SU-DHL-6 (cell line): ENCODE results near the gene ALPI.

Experiments used
- H2AFZ ChIP-seq: fragments of 200-600 bp; sonication (generic); 2 replicates; pipeline ENCODE4 v1.6.1; 2014; ENCODE audit warnings: low read depth, mild to moderate bottlenecking, moderate library complexity, mixed read lengths, antibody characterized with exemption, low read length; ENCODE audit not compliant: severe bottlenecking
- H3F3A ChIP-seq: fragments of 200-600 bp; shearing (Covaris generic); 2 replicates; pipeline ENCODE4 v1.6.0; 2016; ENCODE audit warnings: antibody characterized with exemption, mild to moderate bottlenecking; ENCODE audit not compliant: insufficient read depth
- H3K27ac ChIP-seq: fragments of 200-600 bp; sonication (generic); 2 replicates; pipeline ENCODE4 v1.5.1; 2016; ENCODE audit warnings: low read depth, mild to moderate bottlenecking, low read length, moderate library complexity, mixed read lengths
- H3K27me3 ChIP-seq: fragments of 200-600 bp; sonication (generic), shearing (Covaris generic); 2 replicates; pipeline ENCODE4 v1.6.0; 2014; ENCODE audit warnings: mild to moderate bottlenecking, low read length
- H3K36me3 ChIP-seq: fragments of 200-600 bp; sonication (generic); 2 replicates; pipeline ENCODE4 v1.6.1; 2014; ENCODE audit warnings: mild to moderate bottlenecking, low read length, mixed read lengths
- H3K4me2 ChIP-seq: fragments of 300-600, 200-600 bp; shearing (Covaris generic), sonication (generic); 2 replicates; pipeline ENCODE4 v1.6.0; 2014; ENCODE audit warnings: low read length, low read depth, mild to moderate bottlenecking; ENCODE audit not compliant: poor library complexity, severe bottlenecking
- H3K4me3 ChIP-seq: fragments of 200-600 bp; sonication (generic); 2 replicates; pipeline ENCODE4 v1.5.1; 2014; ENCODE audit warnings: antibody characterized with exemption, low read length, mild to moderate bottlenecking, mixed read lengths; ENCODE audit not compliant: insufficient read depth, poor library complexity, severe bottlenecking
- H3K79me2 ChIP-seq: fragments of 200-600 bp; sonication (generic); 2 replicates; pipeline ENCODE4 v1.6.1; 2014; ENCODE audit warnings: mild to moderate bottlenecking, low read length, moderate library complexity; ENCODE audit not compliant: insufficient read depth
- H3K9ac ChIP-seq: fragments of 200-600 bp; sonication (generic); 2 replicates; pipeline ENCODE4 v1.7.0; 2014; ENCODE audit warnings: mild to moderate bottlenecking, low read length
- H3K9me2 ChIP-seq: fragments of 200-600 bp; sonication (generic); replicated peaks from 2 replicates; pipeline ENCODE4 v1.6.1; 2014; ENCODE audit warnings: low read length; ENCODE audit not compliant: insufficient read depth
- H3K9me3 ChIP-seq: fragments of 200-600 bp; sonication (generic); 2 replicates; pipeline ENCODE4 v1.6.1; 2014; ENCODE audit warnings: low read length, mixed read lengths; ENCODE audit not compliant: insufficient read depth
- H4K20me1 ChIP-seq: fragments of 200-600 bp; sonication (generic); 2 replicates; pipeline ENCODE4 v1.6.1; 2014; ENCODE audit warnings: low read depth, mild to moderate bottlenecking, antibody characterized with exemption, low read length, moderate library complexity, mixed read lengths
- CTCF ChIP-seq: fragments of 200-600 bp; sonication (generic); IDR thresholded peaks from one replicate; pipeline ENCODE4 v1.5.1; 2017; ENCODE audit warnings: antibody characterized with exemption, mild to moderate bottlenecking, low read length, moderate library complexity; ENCODE audit not compliant: insufficient read depth, poor library complexity, severe bottlenecking
- EZH2phosphoT487 ChIP-seq: fragments of 200-600 bp; sonication (generic), shearing (Covaris generic); conservative IDR thresholded peaks from 2 replicates; pipeline ENCODE4 v1.6.1; 2018; ENCODE audit warnings: mild to moderate bottlenecking, antibody characterized with exemption, low read length, moderate library complexity, mixed read lengths

The ALPI gene

GRCh38 chr2:232483923-232484627 is 28.1 kb downstream of the ALPI start:
- Histone ChIP-seq H3K9ac (no peak overlapping the region), H3K27ac (no peak overlapping the region), H3K4me2 (no peak overlapping the region), H3K9me3 (no peaks in the 10 kb centered on the region), H3F3A (no peaks in the 10 kb centered on the region), H3K36me3 (no peaks in the 10 kb centered on the region), H4K20me1 (no peaks in the 10 kb centered on the region), H3K27me3 (no peaks in the 10 kb centered on the region), H3K79me2 (no peaks in the 10 kb centered on the region), H3K9me2 (no peaks in the 10 kb centered on the region), H3K4me3 (no peak overlapping the region), H2AFZ (no peak overlapping the region)
- no peak for TF ChIP-seq EZH2phosphoT487
- TF ChIP-seq CTCF, result no peak

- no peak overlapping the region for H3K9ac ChIP-seq
- no peak overlapping the region for H3K27ac ChIP-seq
- H3K4me2 ChIP-seq, result no peak overlapping the region
- H4K20me1 ChIP-seq, result no peaks in the 10 kb centered on the region
- TF ChIP-seq EZH2phosphoT487 (no peak), CTCF (no peak)
- no peaks in the 10 kb centered on the region for H3K9me3 ChIP-seq
- no peaks in the 10 kb centered on the region for H3F3A ChIP-seq
- H2AFZ ChIP-seq, result no peak overlapping the region
- no peak overlapping the region for H3K4me3 ChIP-seq
- H3K79me2 ChIP-seq, result no peaks in the 10 kb centered on the region
- H3K27me3 ChIP-seq, result no peaks in the 10 kb centered on the region
- H3K36me3 ChIP-seq, result no peaks in the 10 kb centered on the region
- no peaks in the 10 kb centered on the region for H3K9me2 ChIP-seq
Observed at GRCh38 chr2:232484628-232485347, 28.8 kb downstream of the ALPI start.

- Histone ChIP-seq H3K27ac (no peak overlapping the region), H3K9me2 (no peaks in the 10 kb centered on the region), H4K20me1 (no peaks in the 10 kb centered on the region), H3K4me2 (no peak overlapping the region), H3K27me3 (no peaks in the 10 kb centered on the region), H2AFZ (no peak overlapping the region), H3K79me2 (no peaks in the 10 kb centered on the region), H3K9me3 (no peaks in the 10 kb centered on the region), H3K9ac (no peak overlapping the region), H3K36me3 (no peaks in the 10 kb centered on the region), H3F3A (no peaks in the 10 kb centered on the region), H3K4me3 (no peak overlapping the region)
- TF ChIP-seq CTCF (no peak), EZH2phosphoT487 (no peak)
Observed at GRCh38 chr2:232485348-232485756, 29.4 kb downstream of the ALPI start.
